ENCODE measurements around the gene TAS1R2.
"Not testable (repeated sequence)": the region's sequence is repeated elsewhere in the genome, so short reads cannot be mapped to it uniquely, and the experiment has no call there.

TAS1R2 gene

GRCh38 chr1:18859560-18859959, at the start of gene TAS1R2:
TAS1R2 (minus strand) TSS chr1:18859660; CDS start chr1:18859660, 0 bp downstream.
- DNase-seq = no peak

- DNase-seq = no peak
Measured at GRCh38 chr1:18907917-18908845, 48.7 kb upstream of the TAS1R2 start.

- DNase-seq = peak; percentile 39
Measured at GRCh38 chr1:18907021-18907916, 47.8 kb upstream of the TAS1R2 start.

- no peak for DNase-seq
Measured at GRCh38 chr1:18903291-18903756, 43.9 kb upstream of the TAS1R2 start.

- DNase-seq = peak; percentile 88
Measured at GRCh38 chr1:18902523-18903290, 43.2 kb upstream of the TAS1R2 start, which contains the start of gene ALDH4A1. ALDH4A1 (minus strand) TSS chr1:18902555; CDS start chr1:18902523, 32 bp downstream.

GRCh38 chr1:18901952-18902522, 42.6 kb upstream of the TAS1R2 start:
- peak; percentile 22 for DNase-seq

GRCh38 chr1:18901147-18901951, 41.9 kb upstream of the TAS1R2 start:
- no peak for DNase-seq

GRCh38 chr1:18900303-18900841, 40.9 kb upstream of the TAS1R2 start:
- DNase-seq = no peak

GRCh38 chr1:18899363-18900049, 40.0 kb upstream of the TAS1R2 start:
- no peak for DNase-seq

GRCh38 chr1:18898567-18898966, 39.1 kb upstream of the TAS1R2 start:
- DNase-seq = no peak

- no peak for DNase-seq
Measured at GRCh38 chr1:18895317-18895716, 35.9 kb upstream of the TAS1R2 start.

GRCh38 chr1:18893120-18893519, 33.7 kb upstream of the TAS1R2 start:
- no peak for DNase-seq

GRCh38 chr1:18891858-18892257, 32.4 kb upstream of the TAS1R2 start:
- DNase-seq = not testable (repeated sequence)

- DNase-seq = no peak
Measured at GRCh38 chr1:18891426-18891780, 31.9 kb upstream of the TAS1R2 start.

- no peak for DNase-seq
Measured at GRCh38 chr1:18890706-18891425, 31.4 kb upstream of the TAS1R2 start.

- DNase-seq = no peak
Measured at GRCh38 chr1:18886003-18886335, 26.5 kb upstream of the TAS1R2 start.

- no peak for DNase-seq
Measured at GRCh38 chr1:18885311-18886002, 26.0 kb upstream of the TAS1R2 start.

- DNase-seq = no peak
Measured at GRCh38 chr1:18884727-18885126, 25.3 kb upstream of the TAS1R2 start.

GRCh38 chr1:18884419-18884717, 24.9 kb upstream of the TAS1R2 start:
- no peak for DNase-seq
